GM10248 (cell line): ENCODE data around the gene FTSJ1.

Experiments used
- CTCF ChIA-PET: fragments of 300-600 bp; sonication (Branson Sonifier 250); formaldehyde crosslinking; extraction: SDS; loops from one replicate; lab custom pipeline; 2021; ENCODE audit warnings: antibody characterized with exemption; lab: Yijun Ruan, JAX
- POLR2A ChIA-PET: fragments of 350-650 bp; sonication (Branson Sonifier 250); formaldehyde crosslinking; extraction: SDS; loops from one replicate; lab custom pipeline; 2020; ENCODE audit warnings: antibody characterized with exemption; lab: Yijun Ruan, JAX
- DNase-seq: peaks from one replicate; pipeline ENCODE4 v3.0.0; 2012; ENCODE audit errors: extremely low spot score
- TF ChIP-seq, protein P1 (sequence below): IDR thresholded peaks from 2 replicates; pipeline ENCODE4 v1.5.1; 2012; ENCODE audit warnings: mild to moderate bottlenecking, low read depth; ENCODE audit errors: extremely low read depth, missing control alignments, control extremely low read depth

The FTSJ1 gene

DNA sequence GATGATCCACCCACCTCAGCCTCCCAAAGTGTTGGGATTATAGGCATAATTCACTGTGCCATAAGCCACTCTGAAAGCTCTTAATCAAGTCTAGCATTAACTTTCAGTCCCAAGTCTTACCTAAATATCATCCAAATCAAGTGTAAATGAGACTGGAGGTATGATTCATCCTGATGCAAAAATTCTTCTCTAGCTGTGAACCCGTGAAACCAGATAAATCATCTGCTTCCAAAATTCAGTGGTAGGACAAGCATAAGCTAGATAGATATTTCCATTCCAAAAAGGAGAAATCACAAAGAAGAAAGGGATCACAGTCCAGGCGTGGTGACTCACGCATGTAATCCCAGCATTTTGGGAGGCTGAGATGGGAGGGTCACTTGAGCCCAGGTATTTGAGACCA lies 54.7 kb downstream of the FTSJ1 start:
- CTCF ChIA-PET: interaction anchor here (1.3 kb wide), 1 partner anchor 9 kb away, joined by 3 read pairs; the partner anchor contains the start of gene TBC1D25
- POLR2A ChIA-PET: interaction anchor here (1.0 kb wide), 1 partner anchor 43 kb away, joined by 3 read pairs; the partner anchor contains the start of gene RBM3
- no peak for DNase-seq
- TF ChIP-seq, protein P1, sequence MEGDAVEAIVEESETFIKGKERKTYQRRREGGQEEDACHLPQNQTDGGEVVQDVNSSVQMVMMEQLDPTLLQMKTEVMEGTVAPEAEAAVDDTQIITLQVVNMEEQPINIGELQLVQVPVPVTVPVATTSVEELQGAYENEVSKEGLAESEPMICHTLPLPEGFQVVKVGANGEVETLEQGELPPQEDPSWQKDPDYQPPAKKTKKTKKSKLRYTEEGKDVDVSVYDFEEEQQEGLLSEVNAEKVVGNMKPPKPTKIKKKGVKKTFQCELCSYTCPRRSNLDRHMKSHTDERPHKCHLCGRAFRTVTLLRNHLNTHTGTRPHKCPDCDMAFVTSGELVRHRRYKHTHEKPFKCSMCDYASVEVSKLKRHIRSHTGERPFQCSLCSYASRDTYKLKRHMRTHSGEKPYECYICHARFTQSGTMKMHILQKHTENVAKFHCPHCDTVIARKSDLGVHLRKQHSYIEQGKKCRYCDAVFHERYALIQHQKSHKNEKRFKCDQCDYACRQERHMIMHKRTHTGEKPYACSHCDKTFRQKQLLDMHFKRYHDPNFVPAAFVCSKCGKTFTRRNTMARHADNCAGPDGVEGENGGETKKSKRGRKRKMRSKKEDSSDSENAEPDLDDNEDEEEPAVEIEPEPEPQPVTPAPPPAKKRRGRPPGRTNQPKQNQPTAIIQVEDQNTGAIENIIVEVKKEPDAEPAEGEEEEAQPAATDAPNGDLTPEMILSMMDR: no peak

DNA sequence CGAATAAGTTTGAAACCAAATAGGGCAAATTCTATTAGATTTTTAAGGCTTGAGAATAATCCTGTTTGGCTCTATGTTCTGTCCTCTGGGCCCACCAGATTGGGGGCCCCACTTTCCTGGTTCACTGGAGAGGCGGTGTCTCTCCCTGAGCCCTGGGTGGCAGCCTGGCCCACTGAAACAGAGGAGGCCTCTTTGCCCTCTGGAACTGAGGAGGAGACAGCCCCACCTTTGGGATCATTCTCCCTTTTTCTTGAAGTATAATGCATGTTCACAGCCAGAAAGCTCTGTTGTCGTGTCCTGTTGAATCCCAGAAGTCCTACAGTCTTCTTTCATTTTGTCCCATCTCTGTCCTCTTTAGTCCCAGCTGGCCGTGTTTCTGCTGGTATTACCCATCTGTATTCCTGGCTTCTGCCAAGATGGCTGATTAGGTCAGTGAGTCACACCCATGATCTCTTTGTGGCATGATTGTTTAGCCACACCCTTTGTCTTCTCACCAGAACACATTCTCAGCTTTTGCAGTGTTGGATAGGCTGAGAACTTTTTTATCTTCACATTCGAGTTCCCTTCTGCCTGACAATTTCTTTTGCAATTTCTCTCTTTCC lies 55.5 kb downstream of the FTSJ1 start:
- ChIA-PET POLR2A (no interaction called here), CTCF (interaction anchor here (1.3 kb wide), 1 partner anchor 9 kb away, joined by 3 read pairs; the partner anchor contains the start of gene TBC1D25)
- DNase-seq: no peak
- TF ChIP-seq, protein P1: no peak

DNA sequence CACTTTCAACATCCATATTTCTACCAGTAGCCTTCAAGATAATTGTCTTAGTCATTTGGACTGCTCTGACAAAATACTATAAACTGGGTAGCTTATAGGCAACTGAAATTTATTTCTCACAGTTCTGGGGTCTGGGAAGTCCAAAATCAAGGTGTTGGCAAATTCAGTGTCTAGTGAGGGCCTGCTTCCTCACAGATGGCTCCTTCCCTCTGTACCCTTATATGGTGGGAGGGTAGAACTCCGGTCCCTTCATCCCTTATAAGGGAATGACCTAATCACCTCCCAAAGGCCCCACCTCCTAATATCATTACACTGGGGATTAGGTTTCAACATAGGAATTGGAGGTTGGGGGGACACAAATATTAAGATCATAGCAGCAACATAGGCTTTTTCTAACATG lies 56.2 kb downstream of the FTSJ1 start:
- CTCF ChIA-PET: no interaction called here
- POLR2A ChIA-PET: interaction anchor here (0.5 kb wide), 1 partner anchor 575 kb away, joined by 5 read pairs; no protein-coding TSS in a partner anchor
- no peak for DNase-seq
- TF ChIP-seq, protein P1: no peak

DNA sequence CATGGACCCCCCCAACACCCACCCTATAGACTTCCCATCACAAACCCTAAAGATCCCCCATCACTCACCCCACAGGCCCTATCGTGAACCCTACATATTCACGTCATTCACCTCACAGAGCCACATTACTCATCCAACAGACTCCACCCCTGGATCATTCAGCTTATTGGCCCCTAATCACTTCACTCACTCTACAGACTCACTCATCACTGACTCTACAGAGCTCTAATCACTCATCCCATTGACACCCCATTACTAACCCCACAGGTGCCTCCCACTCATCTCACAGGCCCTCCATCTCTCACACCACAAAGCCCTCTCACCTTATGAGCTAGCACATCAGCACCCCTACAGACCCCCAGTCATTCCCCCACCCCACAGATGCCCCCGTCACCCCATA lies 57.2 kb downstream of the FTSJ1 start:
- CTCF ChIA-PET: no interaction called here
- no peak for DNase-seq
- TF ChIP-seq, protein P1: no peak
- POLR2A ChIA-PET: no interaction called here
